Nephron progenitor cell (in vitro differentiated cells): Measurements from ENCODE around the gene CTDP1.
A peak's percentile ranks its signal among the peaks of the same experiment; 100 is the strongest.
"Not testable (repeated sequence)": the region's sequence is repeated elsewhere in the genome, so short reads cannot be mapped to it uniquely, and the experiment has no call there.

Source experiments
- DNase-seq: peaks from one replicate; pipeline ENCODE4 v3.0.0; 2021
- H3K27ac Mint-ChIP-seq: 2 replicates; pipeline ENCODE4 v1.8.0; 2021; ENCODE audit warnings: mild to moderate bottlenecking, moderate library complexity, mixed read lengths
- H3K27me3 Mint-ChIP-seq: 2 replicates; pipeline ENCODE4 v1.8.0; 2021; ENCODE audit warnings: mild to moderate bottlenecking, low read depth, mixed read lengths; ENCODE audit not compliant: poor library complexity
- H3K36me3 Mint-ChIP-seq: 2 replicates; pipeline ENCODE4 v1.8.0; 2021; ENCODE audit warnings: low read depth, mixed read lengths
- H3K4me1 Mint-ChIP-seq: 2 replicates; pipeline ENCODE4 v1.8.0; 2021; ENCODE audit warnings: mixed read lengths
- H3K4me3 Mint-ChIP-seq: 2 replicates; pipeline ENCODE4 v1.8.0; 2021; ENCODE audit warnings: mild to moderate bottlenecking, moderate library complexity, mixed read lengths
- H3K9me3 Mint-ChIP-seq: 2 replicates; pipeline ENCODE4 v1.8.0; 2021; ENCODE audit warnings: mild to moderate bottlenecking, moderate library complexity, mixed read lengths
- TF ChIP-seq, protein P1 (sequence below): fragments of 200-600 bp; sonication (generic); IDR thresholded peaks from 2 replicates; pipeline ENCODE4 v1.5.0; 2021; ENCODE audit warnings: antibody characterized with exemption

CTDP1 gene

DNA sequence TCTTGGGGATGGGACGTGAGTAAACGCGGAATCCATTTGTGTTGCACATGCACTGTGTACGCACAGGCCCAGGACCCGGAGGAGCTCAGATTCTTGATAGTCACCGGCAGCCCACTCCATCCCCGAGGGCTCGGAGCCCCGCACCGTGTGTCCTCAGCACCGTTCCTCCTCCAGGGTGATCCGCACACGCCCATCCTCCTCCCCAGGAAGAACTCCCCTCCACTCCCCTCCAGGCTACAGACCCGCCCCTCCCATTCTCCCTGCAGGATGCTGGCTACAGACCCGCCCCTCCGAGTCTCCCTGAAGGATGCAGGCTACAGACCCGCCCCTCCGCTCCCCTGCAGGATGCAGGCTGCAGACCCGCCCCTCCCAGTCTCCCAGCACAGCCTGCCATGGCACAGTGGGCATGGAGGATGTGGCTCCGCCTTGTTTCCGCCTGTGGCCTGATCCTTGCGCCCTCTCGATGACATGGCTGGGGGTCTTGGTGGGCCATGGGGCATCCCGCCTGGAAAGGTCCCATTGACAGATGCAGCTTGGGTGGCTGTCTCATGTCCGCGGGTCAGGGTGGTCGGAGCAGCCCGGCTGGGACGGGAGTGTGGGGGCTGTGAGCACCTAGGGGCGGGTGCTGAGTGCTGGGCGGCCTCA, 14.1 kb downstream of the CTDP1 start:
- DNase-seq, result no peak
- TF ChIP-seq, protein P1, sequence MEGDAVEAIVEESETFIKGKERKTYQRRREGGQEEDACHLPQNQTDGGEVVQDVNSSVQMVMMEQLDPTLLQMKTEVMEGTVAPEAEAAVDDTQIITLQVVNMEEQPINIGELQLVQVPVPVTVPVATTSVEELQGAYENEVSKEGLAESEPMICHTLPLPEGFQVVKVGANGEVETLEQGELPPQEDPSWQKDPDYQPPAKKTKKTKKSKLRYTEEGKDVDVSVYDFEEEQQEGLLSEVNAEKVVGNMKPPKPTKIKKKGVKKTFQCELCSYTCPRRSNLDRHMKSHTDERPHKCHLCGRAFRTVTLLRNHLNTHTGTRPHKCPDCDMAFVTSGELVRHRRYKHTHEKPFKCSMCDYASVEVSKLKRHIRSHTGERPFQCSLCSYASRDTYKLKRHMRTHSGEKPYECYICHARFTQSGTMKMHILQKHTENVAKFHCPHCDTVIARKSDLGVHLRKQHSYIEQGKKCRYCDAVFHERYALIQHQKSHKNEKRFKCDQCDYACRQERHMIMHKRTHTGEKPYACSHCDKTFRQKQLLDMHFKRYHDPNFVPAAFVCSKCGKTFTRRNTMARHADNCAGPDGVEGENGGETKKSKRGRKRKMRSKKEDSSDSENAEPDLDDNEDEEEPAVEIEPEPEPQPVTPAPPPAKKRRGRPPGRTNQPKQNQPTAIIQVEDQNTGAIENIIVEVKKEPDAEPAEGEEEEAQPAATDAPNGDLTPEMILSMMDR, result no peak
- Mint-ChIP-seq H3K4me3 (no peak overlapping the region), H3K36me3 (peaks cover 10% of the 10 kb centered on the region), H3K4me1 (peaks cover 47% of the 10 kb centered on the region), H3K27me3 (no peaks in the 10 kb centered on the region), H3K27ac (peak overlapping the region; percentile 79), H3K9me3 (no peaks in the 10 kb centered on the region)

DNA sequence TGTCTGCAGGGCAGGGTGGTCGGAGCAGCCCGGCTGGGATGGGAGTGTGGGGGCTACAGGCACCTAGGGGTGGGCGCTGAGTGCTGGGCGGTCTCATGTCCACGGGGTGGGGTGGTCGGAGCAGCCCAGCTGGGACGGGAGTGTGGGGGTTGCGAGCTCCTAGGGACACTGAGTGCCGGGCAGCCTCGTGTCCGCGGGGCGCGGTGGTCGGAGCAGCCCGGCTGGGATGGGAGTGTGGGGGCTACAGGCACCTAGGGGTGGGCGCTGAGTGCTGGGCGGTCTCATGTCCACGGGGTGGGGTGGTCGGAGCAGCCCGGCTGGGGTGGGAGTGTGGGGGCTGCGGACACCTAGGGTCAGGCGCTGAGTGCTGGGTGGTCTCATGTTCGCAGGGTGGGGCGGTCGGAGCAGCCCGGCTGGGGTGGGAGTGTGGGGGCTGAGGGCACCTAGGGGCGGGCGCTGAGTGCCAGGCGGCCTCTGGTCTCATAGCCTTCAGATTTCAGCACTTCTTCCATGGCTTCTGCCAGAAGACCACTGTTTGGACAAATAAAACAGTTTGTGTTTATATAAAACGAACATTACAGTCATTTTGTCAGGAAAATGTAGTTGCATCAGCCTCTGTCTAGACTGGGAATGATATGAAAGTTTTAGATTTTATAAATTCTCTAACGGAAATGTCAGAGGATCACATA, 14.7 kb downstream of the CTDP1 start:
- peaks cover 41% of the 10 kb centered on the region for H3K4me1 Mint-ChIP-seq
- H3K9me3 Mint-ChIP-seq, H3K27ac Mint-ChIP-seq, H3K4me3 Mint-ChIP-seq, H3K27me3 Mint-ChIP-seq, DNase-seq: not testable (repeated sequence)
- peaks cover 13% of the 10 kb centered on the region for H3K36me3 Mint-ChIP-seq

DNA sequence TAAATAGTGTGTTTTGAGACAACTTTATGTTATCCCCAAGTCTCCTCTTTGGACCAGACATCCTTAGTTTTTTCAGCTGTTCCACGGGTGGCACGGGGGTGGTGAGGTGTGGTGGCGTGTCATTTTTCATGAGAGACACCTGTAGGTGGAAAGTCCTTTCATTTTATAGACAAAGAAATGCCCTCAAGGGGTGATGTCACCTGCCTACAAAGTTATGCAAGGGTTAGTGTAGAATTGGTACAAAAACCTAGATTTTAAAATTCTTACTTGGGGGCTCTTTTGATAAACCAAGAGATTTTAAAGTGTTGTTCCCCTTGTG, 15.3 kb downstream of the CTDP1 start:
- TF ChIP-seq, protein P1, result no peak
- no peak for DNase-seq
- no peaks in the 10 kb centered on the region for H3K9me3 Mint-ChIP-seq
- H3K27me3 Mint-ChIP-seq, result no peaks in the 10 kb centered on the region
- no peak overlapping the region for H3K4me3 Mint-ChIP-seq
- H3K27ac Mint-ChIP-seq, result no peak overlapping the region
- H3K4me1 Mint-ChIP-seq, result peaks cover 41% of the 10 kb centered on the region
- peaks cover 18% of the 10 kb centered on the region for H3K36me3 Mint-ChIP-seq

DNA sequence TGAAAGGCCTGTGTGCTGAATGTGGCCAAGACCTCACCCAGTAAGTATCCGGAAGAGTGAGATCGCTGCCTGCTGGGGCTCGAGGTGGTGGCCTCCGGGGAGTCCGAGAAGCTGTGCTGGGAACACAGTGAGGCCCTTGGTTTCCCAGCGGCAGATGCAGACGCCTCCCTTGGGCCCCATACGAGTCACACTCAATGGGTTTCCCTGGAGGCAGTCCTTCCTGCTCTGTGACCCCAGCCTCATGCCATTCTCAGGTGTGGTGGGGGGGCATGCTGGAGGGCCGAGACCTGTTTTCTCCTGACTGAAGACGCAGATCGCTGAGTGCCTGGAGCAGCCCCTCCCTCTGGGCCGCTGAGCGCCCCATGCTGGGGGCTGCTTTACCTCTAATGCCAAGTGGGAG, 15.7 kb downstream of the CTDP1 start:
- DNase-seq, result no peak
- TF ChIP-seq, protein P1, result no peak
- Mint-ChIP-seq H3K27me3 (no peaks in the 10 kb centered on the region), H3K27ac (peak overlapping the region; percentile 51), H3K36me3 (peaks cover 23% of the 10 kb centered on the region), H3K4me1 (peaks cover 39% of the 10 kb centered on the region), H3K4me3 (no peak overlapping the region), H3K9me3 (no peaks in the 10 kb centered on the region)

DNA sequence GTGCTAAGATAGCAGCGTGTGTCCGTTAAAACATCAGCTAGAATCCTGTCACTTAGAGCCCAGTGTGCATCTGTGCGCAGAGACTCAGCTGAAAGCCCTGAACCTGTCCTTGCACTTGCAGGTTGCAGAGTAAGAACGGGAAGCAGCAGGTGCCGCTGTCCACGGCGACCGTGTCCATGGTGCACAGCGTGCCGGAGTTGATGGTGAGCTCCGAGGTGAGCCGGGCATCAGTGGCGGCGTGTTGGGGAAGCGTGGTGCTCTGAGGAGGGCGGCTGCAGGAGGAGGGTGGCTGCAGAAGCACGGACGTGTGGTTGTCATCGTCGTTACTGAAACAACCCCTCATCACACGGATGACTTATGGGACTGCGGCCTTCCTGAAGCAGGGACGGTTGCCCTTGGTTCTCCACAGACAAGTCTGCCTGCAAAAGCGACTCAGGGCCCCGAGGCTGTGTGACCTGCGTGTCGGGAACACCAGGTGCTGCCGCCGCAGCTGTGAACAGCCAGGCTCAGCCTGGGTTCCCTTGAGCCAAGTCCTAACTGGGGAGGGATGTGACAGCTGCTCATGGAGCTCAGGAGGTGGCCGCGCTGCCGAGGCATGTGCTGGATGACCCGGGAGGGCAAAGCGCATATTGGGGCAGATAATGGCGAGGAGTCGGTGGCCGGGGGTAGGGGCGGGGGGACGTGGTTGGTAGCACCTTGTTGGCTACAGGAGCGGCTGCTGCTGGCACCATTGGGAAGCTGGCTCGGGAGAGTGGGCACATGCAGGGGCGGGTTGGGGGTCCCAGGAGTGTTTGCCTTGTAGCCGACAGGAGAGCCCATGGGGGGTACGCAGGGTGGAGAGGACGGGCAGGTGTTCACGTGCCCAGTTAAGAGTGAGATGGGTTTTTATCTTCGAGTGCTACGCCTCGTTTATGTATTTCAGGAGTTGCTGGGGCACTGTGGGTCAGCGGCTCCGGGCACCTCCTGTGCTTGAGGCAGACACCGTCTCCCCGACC, 16.6 kb downstream of the CTDP1 start:
- no peak for DNase-seq
- Mint-ChIP-seq H3K27me3 (no peaks in the 10 kb centered on the region), H3K36me3 (peaks cover 31% of the 10 kb centered on the region), H3K4me3 (no peak overlapping the region), H3K27ac (peak overlapping the region; percentile 51), H3K4me1 (peaks cover 30% of the 10 kb centered on the region), H3K9me3 (no peaks in the 10 kb centered on the region)
- TF ChIP-seq, protein P1, result no peak

DNA sequence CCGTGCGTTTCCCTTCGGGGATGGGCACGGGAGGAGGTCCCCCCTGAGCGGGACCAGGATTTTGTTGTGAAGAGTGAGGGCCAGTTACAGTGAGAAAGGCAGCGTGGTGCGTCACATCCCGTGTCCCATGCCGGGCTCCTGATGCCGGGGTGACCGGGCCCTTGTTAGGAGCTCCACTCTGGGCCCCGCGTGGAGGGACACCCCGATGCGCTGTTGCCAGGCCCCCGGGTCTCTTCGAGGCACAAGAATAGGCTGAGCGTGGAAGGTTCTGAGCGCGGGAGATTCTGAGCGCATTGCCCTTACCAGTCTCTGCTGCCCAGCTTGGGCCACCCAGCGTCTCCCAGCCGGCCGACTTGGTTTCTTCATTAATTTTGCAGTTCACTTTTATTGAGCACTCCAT, 17.6 kb downstream of the CTDP1 start:
- Mint-ChIP-seq H3K9me3 (no peaks in the 10 kb centered on the region), H3K4me1 (peaks cover 26% of the 10 kb centered on the region), H3K27ac (no peak overlapping the region), H3K4me3 (no peak overlapping the region), H3K36me3 (peaks cover 38% of the 10 kb centered on the region), H3K27me3 (no peaks in the 10 kb centered on the region)
- DNase-seq, result no peak
- TF ChIP-seq, protein P1, result no peak
